ENCODE data around the gene CACNA2D3.

- TF ChIP-seq EP300 (conservative IDR thresholded peaks at IDR 0.05; ENCODE audit: poor library complexity, severe bottlenecking) (no peak), CTCF (IDR thresholded peaks at IDR 0.05; ENCODE audit: poor library complexity, severe bottlenecking) (no peak), POLR2AphosphoS5 (IDR thresholded peaks at IDR 0.05) (no peak), RAD21 (conservative IDR thresholded peaks at IDR 0.05) (no peak)
These were observed 740.2 kb downstream of the CACNA2D3 start for GRCh38 chr3:54862526-54862925.

All from neural cell (in vitro differentiated cells).